ENCODE data around the gene PLD5.
"Not testable (repeated sequence)": the region's sequence is repeated elsewhere in the genome, so short reads cannot be mapped to it uniquely, and the experiment has no call there.

Gene PLD5

DNA sequence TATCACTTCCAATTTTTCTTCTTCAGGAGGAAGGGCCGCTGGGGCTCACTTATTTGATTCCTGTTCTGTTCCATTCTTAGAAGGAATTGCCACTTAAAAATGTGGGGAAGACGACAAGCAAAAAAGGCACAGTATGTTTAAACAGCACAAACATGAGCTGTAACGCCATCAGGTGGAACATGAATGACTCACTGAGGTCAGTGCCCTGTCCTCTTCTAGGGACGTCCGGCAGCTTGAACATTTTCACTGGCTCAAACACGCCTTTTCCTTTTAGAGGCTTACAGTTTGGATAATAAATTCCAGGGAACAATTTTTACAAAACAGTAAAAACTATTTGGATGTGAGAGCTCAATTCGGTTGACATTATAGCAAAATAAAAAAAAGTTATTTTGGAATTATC is 260.1 kb downstream of the PLD5 start:
- DNase-seq, result not testable (repeated sequence)

DNA sequence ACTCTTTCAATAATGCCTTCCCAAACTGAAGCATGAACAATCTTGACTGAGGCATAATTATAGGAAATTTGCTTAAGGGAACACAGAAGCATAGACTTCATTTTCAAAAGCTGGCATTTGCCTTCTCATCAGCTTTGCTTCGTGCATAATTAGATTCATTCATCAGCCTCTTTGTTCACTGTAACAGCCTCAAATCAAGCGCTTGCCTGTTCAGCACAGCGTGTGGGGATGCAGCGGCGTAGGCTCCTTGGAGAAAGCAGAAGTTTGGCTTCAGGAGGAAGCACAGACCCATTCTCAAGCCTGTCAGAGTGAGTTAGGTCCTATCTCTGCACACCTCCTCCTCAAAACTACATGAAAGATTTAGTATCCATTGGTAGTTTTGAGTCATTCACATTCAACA is 279.2 kb downstream of the PLD5 start:
- no peak for DNase-seq

- no peak for DNase-seq
These were observed 281.0 kb downstream of the PLD5 start for GRCh38 chr1:242243472-242243871.

GRCh38 chr1:242242983-242243382 is 281.5 kb downstream of the PLD5 start:
- no peak for DNase-seq

- no peak for DNase-seq
These were observed 282.6 kb downstream of the PLD5 start for GRCh38 chr1:242241936-242242335.

DNA sequence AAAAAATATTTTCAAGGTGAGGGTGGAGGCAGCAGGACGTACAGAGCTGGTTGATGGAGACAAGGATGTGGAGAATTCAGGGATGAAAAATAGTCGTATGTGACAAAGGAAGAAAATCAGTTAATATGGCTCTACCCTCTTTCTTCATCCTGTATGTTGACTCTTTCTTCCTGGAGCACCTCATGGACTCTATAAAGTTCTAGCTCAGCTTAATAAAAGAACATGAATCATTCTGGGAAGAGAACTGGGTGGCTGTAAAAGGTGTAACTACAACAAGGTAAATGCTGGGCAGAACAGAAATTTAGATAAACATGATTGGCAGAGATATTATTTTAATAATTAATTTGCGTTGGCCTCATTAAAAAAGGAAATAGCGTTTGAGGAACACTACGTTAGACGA is 283.8 kb downstream of the PLD5 start:
- no peak for DNase-seq

- no peak for DNase-seq
These were observed 284.4 kb downstream of the PLD5 start for GRCh38 chr1:242240077-242240476.

DNA sequence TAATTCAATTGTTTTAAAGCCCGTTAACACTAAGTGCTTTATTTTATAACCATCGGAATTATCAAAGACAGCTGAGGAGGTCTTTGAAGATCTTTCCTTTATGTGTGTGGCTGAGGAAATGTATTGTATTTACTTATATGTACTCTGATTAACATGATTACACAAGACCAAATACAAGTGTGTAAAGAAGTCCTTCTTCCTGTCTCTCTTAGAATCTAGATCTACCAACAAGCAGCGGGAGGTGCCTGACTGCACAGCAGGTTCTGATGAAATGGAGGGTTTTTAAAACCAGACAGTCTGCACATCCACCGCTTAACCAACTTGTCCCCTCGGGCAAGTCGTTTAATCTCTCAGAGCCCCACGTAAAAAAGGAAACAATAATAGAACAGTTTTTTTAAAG is 285.1 kb downstream of the PLD5 start:
- no peak for DNase-seq

DNA sequence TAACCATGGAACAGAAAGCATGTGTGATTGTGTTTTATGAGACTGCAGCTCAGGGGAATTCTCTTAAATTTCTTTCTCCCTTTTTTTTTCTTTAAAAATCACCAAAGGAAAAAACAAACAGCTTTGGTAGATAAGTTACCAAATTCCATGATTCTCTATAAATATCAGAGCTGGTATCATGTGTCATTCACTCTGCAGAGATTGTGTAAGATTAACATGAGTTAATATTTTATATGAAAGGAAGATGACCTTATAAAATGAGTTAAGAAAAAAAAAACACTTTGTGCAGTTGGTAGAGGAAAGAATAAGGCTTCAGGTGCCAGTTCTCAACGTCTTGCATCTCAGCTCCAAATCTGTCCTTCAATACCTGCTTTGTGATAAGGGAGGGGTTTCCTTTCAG is 287.4 kb downstream of the PLD5 start:
- DNase-seq, result no peak

- DNase-seq, result no peak
These were observed 295.5 kb downstream of the PLD5 start for GRCh38 chr1:242228991-242229390.

DNA sequence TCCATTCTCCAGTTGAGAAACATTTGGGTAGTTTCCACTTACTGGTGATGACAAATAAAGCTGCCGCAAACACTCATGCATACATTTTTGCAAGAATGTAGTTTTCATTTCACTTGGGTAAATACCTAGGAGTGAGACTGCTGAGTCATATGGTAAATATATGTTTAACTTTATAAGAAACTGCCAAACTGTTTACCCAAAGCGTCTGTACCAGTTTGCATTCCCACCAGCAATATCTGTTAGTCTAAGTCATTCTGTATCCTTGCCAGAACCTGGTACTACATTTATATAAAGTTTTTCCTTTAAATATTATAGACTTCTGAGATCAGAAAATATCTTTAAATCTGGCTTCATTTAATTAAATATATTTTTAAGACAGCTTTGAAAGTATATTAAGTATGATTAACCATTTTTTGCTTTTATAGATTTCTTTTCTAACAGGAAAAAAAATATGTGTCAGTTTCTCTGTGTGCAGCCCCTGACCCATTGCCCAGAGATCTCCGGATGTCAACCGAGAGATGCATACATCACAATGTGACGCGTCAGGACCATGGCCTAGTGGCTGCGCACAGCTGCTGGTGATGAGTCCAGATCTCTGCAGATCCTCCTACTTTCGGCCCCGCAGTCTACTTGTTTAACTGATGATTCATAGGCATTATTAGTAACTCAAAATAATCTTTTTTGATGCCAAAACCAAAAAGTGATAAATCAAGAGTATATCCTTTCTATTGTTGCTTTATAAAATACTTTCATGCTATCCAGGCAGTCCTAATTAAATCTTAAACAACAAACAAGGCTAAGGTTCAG is 298.5 kb downstream of the PLD5 start:
- no peak for DNase-seq

- DNase-seq, result not testable (repeated sequence)
These were observed 299.4 kb downstream of the PLD5 start for GRCh38 chr1:242224878-242225766.

GRCh38 chr1:242224461-242224860 is 300.0 kb downstream of the PLD5 start:
- DNase-seq, result no peak

DNA sequence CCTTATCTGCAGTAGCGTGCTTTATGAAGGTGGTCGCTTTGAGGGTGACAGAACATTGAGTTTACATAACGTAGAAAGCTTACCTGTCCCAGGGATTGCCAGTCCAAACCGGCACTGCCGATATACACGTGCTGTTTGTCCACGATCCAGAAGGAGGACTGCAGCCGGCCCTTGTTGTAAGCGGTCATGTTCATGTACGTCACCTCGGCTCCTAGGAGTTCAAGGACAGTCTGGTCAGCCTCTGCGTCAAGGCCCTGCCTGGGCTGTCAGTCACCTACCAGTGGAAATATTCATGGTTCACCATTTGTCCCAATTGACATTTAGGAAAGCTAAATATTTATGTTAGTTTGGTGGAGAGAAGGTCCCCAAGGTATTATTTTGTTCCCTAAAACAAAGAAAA is 304.6 kb downstream of the PLD5 start:
- DNase-seq, result no peak

DNA sequence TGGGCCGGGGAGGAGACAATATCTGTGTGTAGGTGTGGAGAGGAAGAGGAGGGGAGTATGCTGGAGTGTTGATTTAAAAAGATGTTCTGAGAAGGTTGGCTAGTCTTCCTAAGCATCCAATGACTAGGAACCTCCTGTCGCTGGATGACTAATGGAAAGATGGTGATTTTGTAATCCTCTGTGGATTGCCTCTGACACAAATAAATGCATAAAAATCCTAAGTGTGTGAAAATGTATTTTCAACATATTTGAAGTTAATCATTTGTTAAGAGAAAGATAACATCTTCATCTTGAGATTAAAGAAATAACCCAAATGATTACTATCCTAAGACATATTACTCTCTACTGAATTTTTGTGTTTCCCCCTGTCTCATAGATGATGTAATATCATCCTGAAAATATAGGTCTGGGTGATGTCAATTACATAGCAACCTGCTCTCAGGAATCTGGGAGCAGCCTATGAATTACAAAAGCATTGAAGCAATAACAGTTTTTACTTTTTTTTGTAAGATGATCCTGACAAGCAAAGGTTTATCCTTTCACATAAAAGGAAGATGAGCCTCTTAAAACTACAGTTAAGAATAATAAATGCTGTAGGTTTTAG is 305.1 kb downstream of the PLD5 start:
- no peak for DNase-seq

GRCh38 chr1:242216368-242216767 is 308.1 kb downstream of the PLD5 start:
- no peak for DNase-seq

DNA sequence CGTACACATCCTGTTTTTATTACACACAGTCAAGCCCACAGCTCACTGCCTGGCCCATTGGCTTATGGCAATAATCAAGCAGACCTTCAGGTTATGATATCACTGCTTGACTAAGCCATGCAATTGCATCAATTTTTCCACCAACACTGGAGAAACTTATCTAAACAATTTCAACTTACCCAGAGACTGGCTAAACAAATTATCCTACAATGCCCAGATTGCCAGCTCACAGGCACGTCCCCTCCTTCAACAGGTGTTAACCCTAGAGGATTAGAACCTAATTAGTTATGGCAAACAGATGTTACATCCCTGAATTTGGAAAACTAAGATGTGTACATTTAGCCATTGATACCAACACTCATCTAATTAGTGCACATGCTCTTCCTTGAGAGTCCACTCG is 310.0 kb downstream of the PLD5 start:
- DNase-seq, result not testable (repeated sequence)

DNA sequence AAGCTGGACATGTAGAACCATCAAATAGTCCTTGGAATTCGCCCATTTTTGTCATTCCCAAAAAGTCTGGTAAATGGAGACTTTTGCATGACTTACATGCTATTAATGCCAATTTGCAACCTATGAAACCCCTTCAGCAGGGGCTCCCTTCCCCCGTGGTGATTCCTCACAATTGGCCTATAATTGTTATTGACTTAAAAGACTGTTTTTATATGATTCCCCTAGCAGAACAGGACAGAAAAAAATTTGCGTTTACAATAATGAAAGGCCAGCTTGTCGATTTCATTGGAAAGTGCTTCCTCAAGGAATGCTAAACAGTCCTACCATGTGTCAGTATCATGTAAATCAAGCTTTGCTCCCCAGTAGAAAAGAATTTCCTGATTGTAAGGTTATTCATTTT is 311.5 kb downstream of the PLD5 start:
- not testable (repeated sequence) for DNase-seq

- DNase-seq, result no peak
These were observed 312.1 kb downstream of the PLD5 start for GRCh38 chr1:242212401-242212800.

DNA sequence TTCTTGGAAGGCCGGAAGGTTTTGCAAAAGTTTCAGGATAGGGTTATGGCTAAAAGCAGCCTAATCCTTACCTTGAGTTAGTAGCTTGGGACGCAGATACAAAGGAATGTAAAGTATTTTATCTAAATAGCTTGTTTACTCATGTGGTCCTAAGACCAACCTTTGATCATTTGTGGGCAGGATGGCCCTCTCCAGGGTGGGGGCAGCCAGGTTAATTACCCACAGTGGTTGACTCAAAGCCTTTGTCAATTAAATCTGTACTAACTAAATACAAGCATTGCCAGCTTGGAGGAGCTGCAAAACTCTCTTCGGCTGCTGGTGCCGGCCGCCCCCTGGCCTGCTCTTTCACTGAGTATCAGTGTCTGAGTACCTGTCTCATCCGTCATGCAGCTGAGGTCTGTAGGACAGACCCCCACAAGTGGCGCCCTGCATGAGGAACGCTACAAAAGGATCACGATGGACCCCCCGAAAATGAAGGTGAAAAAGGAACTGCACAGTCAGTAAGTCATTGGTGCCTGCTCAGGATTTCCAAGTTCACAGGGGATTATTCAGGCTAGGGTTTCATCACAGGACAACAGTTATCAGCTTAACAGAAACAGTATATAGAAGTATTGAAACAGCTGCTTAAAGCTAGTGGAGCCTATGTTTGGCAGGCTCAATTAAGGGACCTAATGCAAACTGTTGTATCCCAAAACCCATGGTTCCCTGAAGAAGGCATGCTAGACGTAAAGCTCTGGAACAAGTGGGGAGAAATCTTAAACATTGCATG is 313.1 kb downstream of the PLD5 start:
- no peak for DNase-seq

- DNase-seq, result not testable (repeated sequence)
These were observed 314.2 kb downstream of the PLD5 start for GRCh38 chr1:242210316-242210715.

DNA sequence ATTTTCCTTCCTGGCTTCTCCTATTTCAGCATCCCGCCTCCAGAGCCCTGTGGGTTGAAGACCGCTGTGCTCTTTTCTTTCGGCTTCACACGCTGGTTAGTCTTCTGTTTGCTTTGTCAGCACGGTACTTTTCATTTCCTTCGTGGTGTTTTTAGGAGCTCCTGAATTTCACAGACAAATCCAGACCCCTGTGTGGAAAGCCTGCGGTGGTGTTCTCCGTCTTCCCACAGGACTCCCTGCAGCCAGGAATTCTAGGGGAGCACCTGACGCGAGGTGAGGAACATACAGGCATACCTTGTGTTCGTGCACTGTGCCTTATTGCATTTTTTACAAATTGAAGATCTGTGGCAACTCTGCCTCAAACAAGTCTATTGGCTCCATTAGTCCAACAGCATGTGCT is 315.4 kb downstream of the PLD5 start:
- no peak for DNase-seq

GRCh38 chr1:242208021-242208420 is 316.5 kb downstream of the PLD5 start:
- DNase-seq, result no peak

All from activated CD4-positive, alpha-beta T cell treated with anti-CD3 and anti-CD28 coated beads for 1 hour (primary cell).